Measurements from ENCODE around the gene ELMO1. TPM values are rescaled to one million over a fixed set of nuclear protein-coding genes. Genes with fewer than 3 reads are reported as not detected.

ELMO1 gene
- total and polyA plus RNA-seq, 4 donors, result 6.7 to 51.5 (median 14.8) TPM

DNA sequence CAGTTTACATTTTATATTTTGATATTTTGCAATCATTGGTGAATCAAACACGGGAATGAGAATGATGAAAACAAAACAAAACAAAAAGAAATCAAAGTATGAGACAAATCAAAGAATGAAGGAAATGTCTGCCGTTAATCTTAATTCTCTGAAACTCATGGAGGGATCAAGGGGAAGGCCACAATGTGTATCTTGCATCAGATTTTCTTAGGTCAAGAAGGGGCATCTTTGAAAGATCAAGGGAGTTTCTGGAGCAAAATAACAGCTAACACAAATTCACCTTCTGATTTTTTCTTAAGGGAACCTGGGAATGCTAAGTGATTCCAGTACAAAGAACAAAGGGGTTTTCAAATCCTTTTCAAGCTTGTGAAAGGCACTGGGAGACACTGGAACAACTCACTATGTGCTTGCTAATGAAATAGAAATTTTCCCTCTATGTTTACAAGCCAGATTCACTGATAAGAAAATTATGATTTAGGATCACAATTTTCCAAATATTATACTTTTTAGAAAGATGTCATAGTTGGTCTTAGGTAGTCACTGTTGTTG lies 402.1 kb downstream of the ELMO1 start:
- H3K9me3 ChIP-seq (ENCODE audit: control insufficient read depth in 4 of 4, low read length in 3 of 4), result no peaks in the 10 kb centered on the region
- H3K27ac ChIP-seq (ENCODE audit: low read depth in 1 of 2, low read length in 2 of 2), result no peak overlapping the region
- H3K9ac ChIP-seq (ENCODE audit: low read depth in 1 of 2, low read length in 2 of 2), result no peak overlapping the region
- H3K27me3 ChIP-seq (ENCODE audit: control insufficient read depth in 4 of 4, insufficient read depth in 4 of 4, low read length in 3 of 4), result no peaks in the 10 kb centered on the region
- H3K4me3 ChIP-seq (ENCODE audit: low read depth in 1 of 3, low read length in 3 of 3), result no peak overlapping the region
- H3K36me3 ChIP-seq (ENCODE audit: control insufficient read depth in 4 of 4, insufficient read depth in 3 of 4, low read depth in 1 of 4, low read length in 3 of 4), result no peaks in the 10 kb centered on the region
- no peak for TF ChIP-seq FOXA1 (IDR thresholded peaks at IDR 0.05)
- 74% methylated on average over 2 of the region's 2 CpGs for WGBS
- peaks cover 0 to 2% (median 0%) of the 10 kb centered on the region in 4 donors for H3K4me1 ChIP-seq (ENCODE audit: control insufficient read depth in 4 of 4, insufficient read depth in 4 of 4, low read length in 3 of 4)
- DNase-seq (ENCODE audit: low spot score), result no peak

GRCh38 chr7:37045681-37046179 lies 402.9 kb downstream of the ELMO1 start:
- no peak for TF ChIP-seq FOXA1 (IDR thresholded peaks at IDR 0.05)
- TF ChIP-seq FOXA2 (IDR thresholded peaks at IDR 0.05), result no peak
- TF ChIP-seq SP1 (IDR thresholded peaks at IDR 0.05), result no peak
- TF ChIP-seq, protein P1, sequence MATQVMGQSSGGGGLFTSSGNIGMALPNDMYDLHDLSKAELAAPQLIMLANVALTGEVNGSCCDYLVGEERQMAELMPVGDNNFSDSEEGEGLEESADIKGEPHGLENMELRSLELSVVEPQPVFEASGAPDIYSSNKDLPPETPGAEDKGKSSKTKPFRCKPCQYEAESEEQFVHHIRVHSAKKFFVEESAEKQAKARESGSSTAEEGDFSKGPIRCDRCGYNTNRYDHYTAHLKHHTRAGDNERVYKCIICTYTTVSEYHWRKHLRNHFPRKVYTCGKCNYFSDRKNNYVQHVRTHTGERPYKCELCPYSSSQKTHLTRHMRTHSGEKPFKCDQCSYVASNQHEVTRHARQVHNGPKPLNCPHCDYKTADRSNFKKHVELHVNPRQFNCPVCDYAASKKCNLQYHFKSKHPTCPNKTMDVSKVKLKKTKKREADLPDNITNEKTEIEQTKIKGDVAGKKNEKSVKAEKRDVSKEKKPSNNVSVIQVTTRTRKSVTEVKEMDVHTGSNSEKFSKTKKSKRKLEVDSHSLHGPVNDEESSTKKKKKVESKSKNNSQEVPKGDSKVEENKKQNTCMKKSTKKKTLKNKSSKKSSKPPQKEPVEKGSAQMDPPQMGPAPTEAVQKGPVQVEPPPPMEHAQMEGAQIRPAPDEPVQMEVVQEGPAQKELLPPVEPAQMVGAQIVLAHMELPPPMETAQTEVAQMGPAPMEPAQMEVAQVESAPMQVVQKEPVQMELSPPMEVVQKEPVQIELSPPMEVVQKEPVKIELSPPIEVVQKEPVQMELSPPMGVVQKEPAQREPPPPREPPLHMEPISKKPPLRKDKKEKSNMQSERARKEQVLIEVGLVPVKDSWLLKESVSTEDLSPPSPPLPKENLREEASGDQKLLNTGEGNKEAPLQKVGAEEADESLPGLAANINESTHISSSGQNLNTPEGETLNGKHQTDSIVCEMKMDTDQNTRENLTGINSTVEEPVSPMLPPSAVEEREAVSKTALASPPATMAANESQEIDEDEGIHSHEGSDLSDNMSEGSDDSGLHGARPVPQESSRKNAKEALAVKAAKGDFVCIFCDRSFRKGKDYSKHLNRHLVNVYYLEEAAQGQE (IDR thresholded peaks at IDR 0.05), result no peak
- TF ChIP-seq HNF4G (IDR thresholded peaks at IDR 0.05), result no peak
- no peak for TF ChIP-seq RAD21 (IDR thresholded peaks at IDR 0.05)
- TF ChIP-seq NR2F2 (IDR thresholded peaks at IDR 0.05), result no peak
- TF ChIP-seq CTCF (IDR thresholded peaks at IDR 0.05; ENCODE audit: low read depth, low read length, missing input control), result no peak
- TF ChIP-seq HNF4A (conservative IDR thresholded peaks at IDR 0.05), result no peak
- no peak for TF ChIP-seq MAX (IDR thresholded peaks at IDR 0.05)
- TF ChIP-seq YY1 (IDR thresholded peaks at IDR 0.05), result no peak
- no peak for TF ChIP-seq EGR1 (IDR thresholded peaks at IDR 0.05; ENCODE audit: low read depth in 2 of 2)
- TF ChIP-seq JUND (IDR thresholded peaks at IDR 0.05), result no peak
- TF ChIP-seq RXRA (IDR thresholded peaks at IDR 0.05), result no peak
- TF ChIP-seq ZBTB33 (IDR thresholded peaks at IDR 0.05), result no peak
- TF ChIP-seq TAF1 (conservative IDR thresholded peaks at IDR 0.05), result no peak
- TF ChIP-seq GABPA (IDR thresholded peaks at IDR 0.05 in 1 of 2, conservative IDR thresholded peaks at IDR 0.05 in 1 of 2), result no peak
- TF ChIP-seq, protein P2, sequence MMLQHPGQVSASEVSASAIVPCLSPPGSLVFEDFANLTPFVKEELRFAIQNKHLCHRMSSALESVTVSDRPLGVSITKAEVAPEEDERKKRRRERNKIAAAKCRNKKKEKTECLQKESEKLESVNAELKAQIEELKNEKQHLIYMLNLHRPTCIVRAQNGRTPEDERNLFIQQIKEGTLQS (IDR thresholded peaks at IDR 0.05), result no peak
- 80% methylated on average over 2 of the region's 2 CpGs for WGBS
- H3K27me3 ChIP-seq (ENCODE audit: control insufficient read depth in 4 of 4, insufficient read depth in 4 of 4, low read length in 3 of 4), result no peaks in the 10 kb centered on the region
- no peaks in the 10 kb centered on the region for H3K9me3 ChIP-seq (ENCODE audit: control insufficient read depth in 4 of 4, low read length in 3 of 4)
- no peak for DNase-seq (ENCODE audit: low spot score)
- H3K27ac ChIP-seq (ENCODE audit: low read depth in 1 of 2, low read length in 2 of 2), result no peak overlapping the region
- peaks cover 0 to 2% (median 0%) of the 10 kb centered on the region in 4 donors for H3K4me1 ChIP-seq (ENCODE audit: control insufficient read depth in 4 of 4, insufficient read depth in 4 of 4, low read length in 3 of 4)
- H3K4me3 ChIP-seq (ENCODE audit: low read depth in 1 of 3, low read length in 3 of 3), result no peak overlapping the region
- no peaks in the 10 kb centered on the region for H3K36me3 ChIP-seq (ENCODE audit: control insufficient read depth in 4 of 4, insufficient read depth in 3 of 4, low read depth in 1 of 4, low read length in 3 of 4)
- H3K9ac ChIP-seq (ENCODE audit: low read depth in 1 of 2, low read length in 2 of 2), result no peak overlapping the region

Measured in liver (tissue), 9 donors.